Measurements from ENCODE around the gene WDR3.

- TF ChIP-seq, protein P1, sequence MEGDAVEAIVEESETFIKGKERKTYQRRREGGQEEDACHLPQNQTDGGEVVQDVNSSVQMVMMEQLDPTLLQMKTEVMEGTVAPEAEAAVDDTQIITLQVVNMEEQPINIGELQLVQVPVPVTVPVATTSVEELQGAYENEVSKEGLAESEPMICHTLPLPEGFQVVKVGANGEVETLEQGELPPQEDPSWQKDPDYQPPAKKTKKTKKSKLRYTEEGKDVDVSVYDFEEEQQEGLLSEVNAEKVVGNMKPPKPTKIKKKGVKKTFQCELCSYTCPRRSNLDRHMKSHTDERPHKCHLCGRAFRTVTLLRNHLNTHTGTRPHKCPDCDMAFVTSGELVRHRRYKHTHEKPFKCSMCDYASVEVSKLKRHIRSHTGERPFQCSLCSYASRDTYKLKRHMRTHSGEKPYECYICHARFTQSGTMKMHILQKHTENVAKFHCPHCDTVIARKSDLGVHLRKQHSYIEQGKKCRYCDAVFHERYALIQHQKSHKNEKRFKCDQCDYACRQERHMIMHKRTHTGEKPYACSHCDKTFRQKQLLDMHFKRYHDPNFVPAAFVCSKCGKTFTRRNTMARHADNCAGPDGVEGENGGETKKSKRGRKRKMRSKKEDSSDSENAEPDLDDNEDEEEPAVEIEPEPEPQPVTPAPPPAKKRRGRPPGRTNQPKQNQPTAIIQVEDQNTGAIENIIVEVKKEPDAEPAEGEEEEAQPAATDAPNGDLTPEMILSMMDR (IDR thresholded peaks at IDR 0.05; ENCODE audit: borderline replicate concordance, extremely low read depth, low read length, poor library complexity, severe bottlenecking): no peak
- no peak for TF ChIP-seq EZH2 (IDR thresholded peaks at IDR 0.05; ENCODE audit: borderline replicate concordance, low read depth, low read length, severe bottlenecking)
These were observed 56.4 kb downstream of the WDR3 start for GRCh38 chr1:117985973-117986372.

Data from DND-41 (cell line).